Brain microvascular endothelial cell (primary cell): ENCODE data around the gene NOD1.
"Not testable (repeated sequence)": the region's sequence is repeated elsewhere in the genome, so short reads cannot be mapped to it uniquely, and the experiment has no call there.

Experiments
- DNase-seq: peaks from one replicate; pipeline ENCODE4 v3.0.0-alpha.2; 2020
- H3K27ac ChIP-seq: fragments of 250-450 bp; sonication (Bioruptor Pico); 2 replicates; pipeline ENCODE4 v1.5.1; 2020; ENCODE audit warnings: mild to moderate bottlenecking, moderate library complexity
- H3K27me3 ChIP-seq: fragments of 250-450 bp; sonication (Bioruptor Pico); replicated peaks from 2 replicates; pipeline ENCODE4 v1.5.1; 2020; ENCODE audit warnings: mild to moderate bottlenecking
- H3K36me3 ChIP-seq: fragments of 250-450 bp; sonication (Bioruptor Pico); replicated peaks from 2 replicates; pipeline ENCODE4 v1.5.1; 2020; ENCODE audit warnings: mild to moderate bottlenecking
- H3K4me3 ChIP-seq: 2 replicates; pipeline ENCODE4 v1.5.1; 2011; ENCODE audit warnings: low read depth, mild to moderate bottlenecking, control low read depth, low read length, moderate library complexity
- in situ Hi-C: cut with HindIII; loops from 2 replicates; pipeline ENCODE4 v1.10.0; 2017; ENCODE audit warnings: low sequenced_read_pairs, low pct_ligation_motif_present
- TF ChIP-seq, protein P1 (sequence below): IDR thresholded peaks from 2 replicates; pipeline ENCODE4 v1.5.1; 2011; ENCODE audit warnings: low read depth, mild to moderate bottlenecking, moderate library complexity, low read length, control low read depth, inconsistent platforms; ENCODE audit errors: missing control alignments

The NOD1 gene, protein sequence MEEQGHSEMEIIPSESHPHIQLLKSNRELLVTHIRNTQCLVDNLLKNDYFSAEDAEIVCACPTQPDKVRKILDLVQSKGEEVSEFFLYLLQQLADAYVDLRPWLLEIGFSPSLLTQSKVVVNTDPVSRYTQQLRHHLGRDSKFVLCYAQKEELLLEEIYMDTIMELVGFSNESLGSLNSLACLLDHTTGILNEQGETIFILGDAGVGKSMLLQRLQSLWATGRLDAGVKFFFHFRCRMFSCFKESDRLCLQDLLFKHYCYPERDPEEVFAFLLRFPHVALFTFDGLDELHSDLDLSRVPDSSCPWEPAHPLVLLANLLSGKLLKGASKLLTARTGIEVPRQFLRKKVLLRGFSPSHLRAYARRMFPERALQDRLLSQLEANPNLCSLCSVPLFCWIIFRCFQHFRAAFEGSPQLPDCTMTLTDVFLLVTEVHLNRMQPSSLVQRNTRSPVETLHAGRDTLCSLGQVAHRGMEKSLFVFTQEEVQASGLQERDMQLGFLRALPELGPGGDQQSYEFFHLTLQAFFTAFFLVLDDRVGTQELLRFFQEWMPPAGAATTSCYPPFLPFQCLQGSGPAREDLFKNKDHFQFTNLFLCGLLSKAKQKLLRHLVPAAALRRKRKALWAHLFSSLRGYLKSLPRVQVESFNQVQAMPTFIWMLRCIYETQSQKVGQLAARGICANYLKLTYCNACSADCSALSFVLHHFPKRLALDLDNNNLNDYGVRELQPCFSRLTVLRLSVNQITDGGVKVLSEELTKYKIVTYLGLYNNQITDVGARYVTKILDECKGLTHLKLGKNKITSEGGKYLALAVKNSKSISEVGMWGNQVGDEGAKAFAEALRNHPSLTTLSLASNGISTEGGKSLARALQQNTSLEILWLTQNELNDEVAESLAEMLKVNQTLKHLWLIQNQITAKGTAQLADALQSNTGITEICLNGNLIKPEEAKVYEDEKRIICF

DNA sequence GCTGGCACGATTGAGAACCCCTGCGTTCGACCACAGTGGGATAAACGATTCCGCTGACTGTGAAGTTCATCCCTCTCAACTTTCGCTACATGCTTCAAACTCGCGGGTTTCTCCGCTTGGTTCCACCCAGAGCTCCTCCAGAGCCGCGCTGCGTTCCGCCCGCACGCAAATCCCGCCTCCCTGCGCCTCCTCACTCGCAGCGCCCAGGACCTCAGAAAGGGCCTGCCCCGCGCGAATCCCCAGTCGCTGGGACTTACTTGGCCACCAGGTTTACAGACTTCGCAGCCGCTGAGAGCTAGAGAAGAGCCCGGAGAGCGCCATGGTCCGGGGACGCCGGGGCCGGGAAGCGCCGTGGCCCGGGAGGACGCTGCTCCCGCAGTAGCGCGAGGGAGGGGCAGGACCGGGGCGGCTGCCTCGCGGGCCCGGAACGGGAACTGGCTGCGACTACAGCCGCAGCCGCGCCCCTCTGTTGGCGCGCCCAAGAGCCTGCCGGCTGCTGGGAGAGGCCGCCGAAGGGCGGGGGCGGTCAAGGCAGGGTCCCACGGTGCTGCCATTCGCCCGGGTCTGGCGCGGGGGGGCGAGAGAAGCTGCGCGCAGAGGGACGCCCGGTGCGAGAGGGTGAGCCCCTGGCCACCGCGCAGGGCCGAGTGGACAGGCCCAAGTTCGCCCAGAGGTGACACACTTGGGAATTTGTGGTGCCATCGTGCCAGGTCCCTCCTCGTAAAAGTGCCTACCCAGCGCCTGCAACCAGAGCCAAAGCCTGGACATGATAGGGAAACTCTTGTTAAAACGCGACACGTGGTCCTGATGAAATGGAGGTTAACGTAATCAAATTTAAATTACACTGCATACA is at the start of gene NOD1:
NOD1 (minus strand) TSS at position 436 of the 853 bp plus-strand sequence. CDS start 21,863 bp downstream, outside the sequence.
- Histone ChIP-seq H3K36me3 (no peaks in the 10 kb centered on the region), H3K27me3 (no peaks in the 10 kb centered on the region), H3K4me3 (peak within 1 kb of the TSS; percentile 80), H3K27ac (peak within 1 kb of the TSS; percentile 89)
- in situ Hi-C loops: no loop called here
- peak; percentile 55 for DNase-seq
- TF ChIP-seq, protein P1, sequence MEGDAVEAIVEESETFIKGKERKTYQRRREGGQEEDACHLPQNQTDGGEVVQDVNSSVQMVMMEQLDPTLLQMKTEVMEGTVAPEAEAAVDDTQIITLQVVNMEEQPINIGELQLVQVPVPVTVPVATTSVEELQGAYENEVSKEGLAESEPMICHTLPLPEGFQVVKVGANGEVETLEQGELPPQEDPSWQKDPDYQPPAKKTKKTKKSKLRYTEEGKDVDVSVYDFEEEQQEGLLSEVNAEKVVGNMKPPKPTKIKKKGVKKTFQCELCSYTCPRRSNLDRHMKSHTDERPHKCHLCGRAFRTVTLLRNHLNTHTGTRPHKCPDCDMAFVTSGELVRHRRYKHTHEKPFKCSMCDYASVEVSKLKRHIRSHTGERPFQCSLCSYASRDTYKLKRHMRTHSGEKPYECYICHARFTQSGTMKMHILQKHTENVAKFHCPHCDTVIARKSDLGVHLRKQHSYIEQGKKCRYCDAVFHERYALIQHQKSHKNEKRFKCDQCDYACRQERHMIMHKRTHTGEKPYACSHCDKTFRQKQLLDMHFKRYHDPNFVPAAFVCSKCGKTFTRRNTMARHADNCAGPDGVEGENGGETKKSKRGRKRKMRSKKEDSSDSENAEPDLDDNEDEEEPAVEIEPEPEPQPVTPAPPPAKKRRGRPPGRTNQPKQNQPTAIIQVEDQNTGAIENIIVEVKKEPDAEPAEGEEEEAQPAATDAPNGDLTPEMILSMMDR: peak; percentile 20

DNA sequence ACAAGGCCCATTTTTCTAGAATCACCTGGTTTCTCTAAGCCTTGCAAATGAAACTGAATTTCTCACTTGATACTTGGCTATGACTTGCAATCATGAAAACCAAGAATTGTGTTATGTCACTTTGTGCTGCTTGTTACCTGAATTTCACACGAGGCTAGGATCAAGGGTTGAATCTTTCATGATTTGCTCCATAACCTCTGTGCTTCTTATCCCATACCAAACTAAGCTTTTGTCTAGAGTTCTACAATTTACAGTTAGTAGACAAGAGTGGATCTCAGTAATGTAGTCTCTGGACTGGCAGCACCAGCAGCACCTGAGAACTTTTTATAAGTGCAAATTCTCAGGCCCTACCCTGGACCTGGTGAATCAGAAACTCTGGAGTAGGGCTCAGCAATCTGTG is 48.7 kb upstream of the NOD1 start:
- in situ Hi-C loops: not testable (repeated sequence)

DNA sequence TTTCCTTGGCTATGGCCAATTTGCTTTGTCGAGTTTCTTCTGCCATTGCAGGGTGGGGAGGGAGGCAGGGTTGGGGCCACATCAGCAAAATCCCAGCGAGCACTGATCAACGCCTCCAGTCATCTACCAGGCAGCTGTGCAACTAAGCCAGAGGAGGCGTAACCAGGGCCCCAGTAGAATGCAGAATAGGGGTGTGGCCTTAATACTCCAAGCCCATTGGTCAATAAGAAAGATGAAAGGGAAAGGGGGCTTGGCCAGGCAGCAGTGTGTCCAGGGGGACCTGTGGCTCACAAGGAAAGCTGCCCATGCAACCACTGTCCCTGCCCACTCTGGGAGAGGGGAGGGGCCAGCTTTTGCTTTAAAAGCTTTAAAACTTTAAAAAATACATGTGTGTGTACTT is 47.6 kb upstream of the NOD1 start:
- no peak overlapping the region for H3K4me3 ChIP-seq
- TF ChIP-seq, protein P1: no peak
- no peak overlapping the region for H3K27ac ChIP-seq
- no peak for DNase-seq
- H3K36me3 ChIP-seq: no peaks in the 10 kb centered on the region
- H3K27me3 ChIP-seq: no peaks in the 10 kb centered on the region
- in situ Hi-C loops: no loop called here

More for the DNA sequence above, 48.7 kb upstream of the NOD1 start:
- H3K27me3 ChIP-seq, DNase-seq, H3K27ac ChIP-seq, H3K36me3 ChIP-seq, H3K4me3 ChIP-seq: not testable (repeated sequence)

DNA sequence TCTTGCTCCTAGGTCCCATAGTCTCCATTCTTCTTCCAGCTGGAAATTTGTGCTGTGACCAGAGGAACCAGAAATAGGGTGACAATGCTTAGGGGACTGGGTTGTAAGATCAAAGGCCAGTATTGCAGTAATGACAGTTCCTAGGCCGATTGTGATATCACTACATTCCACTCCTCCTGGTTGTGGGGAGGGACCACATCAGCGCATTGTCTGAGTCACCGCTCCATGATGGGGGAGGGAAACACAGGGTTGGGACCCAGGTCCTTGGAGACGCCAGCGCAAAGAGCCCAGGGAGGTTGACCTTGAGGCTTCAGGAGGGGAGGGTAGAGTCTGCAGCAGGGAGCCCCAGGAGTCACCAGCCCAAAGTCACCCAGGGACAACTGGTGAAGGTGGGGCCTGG is 46.8 kb upstream of the NOD1 start:
- in situ Hi-C loops: no loop called here
- no peak for DNase-seq
- Histone ChIP-seq H3K4me3 (no peak overlapping the region), H3K27ac (no peak overlapping the region), H3K36me3 (no peaks in the 10 kb centered on the region), H3K27me3 (no peaks in the 10 kb centered on the region)
- TF ChIP-seq, protein P1: no peak

DNA sequence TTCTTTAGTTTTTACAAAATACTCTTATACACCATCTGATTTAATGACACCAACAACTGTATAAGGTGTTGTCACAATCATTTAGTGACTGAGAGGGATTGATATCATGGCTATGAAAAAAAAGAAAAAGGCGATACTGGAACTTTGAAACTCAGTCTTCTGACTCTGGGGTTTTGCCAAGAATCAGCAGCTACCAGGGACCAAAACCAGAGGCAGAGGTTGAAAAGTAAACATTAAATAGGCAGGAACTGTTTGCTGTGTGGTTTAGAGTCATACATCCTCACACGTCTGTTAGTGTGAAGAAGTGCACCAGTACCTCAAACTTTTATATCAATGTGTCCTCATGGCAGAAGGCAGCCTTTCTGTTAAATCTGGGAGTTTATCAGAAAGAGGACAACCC is 46.0 kb upstream of the NOD1 start:
- H3K27me3 ChIP-seq: no peaks in the 10 kb centered on the region
- TF ChIP-seq, protein P1: no peak
- H3K27ac ChIP-seq: no peak overlapping the region
- no peak overlapping the region for H3K4me3 ChIP-seq
- DNase-seq: no peak
- in situ Hi-C loops: no loop called here
- H3K36me3 ChIP-seq: no peaks in the 10 kb centered on the region
